ENCODE measurements around the gene RFLNA.
"Not testable (repeated sequence)": the region's sequence is repeated elsewhere in the genome, so short reads cannot be mapped to it uniquely, and the experiment has no call there.

The RFLNA gene

GRCh38 chr12:124297389-124297788 lies 2.5 kb downstream of the RFLNA start:
- Histone ChIP-seq H3K4me3 (ENCODE audit: low read depth, low read length) (no peak overlapping the region), H3K27ac (no peak overlapping the region), H3K27me3 (ENCODE audit: insufficient read depth, low read depth, severe bottlenecking) (no peaks in the 10 kb centered on the region), H3K36me3 (no peaks in the 10 kb centered on the region), H3K9me3 (ENCODE audit: severe bottlenecking) (no peaks in the 10 kb centered on the region)
- no peak for TF ChIP-seq CTCF (IDR thresholded peaks at IDR 0.05; ENCODE audit: low read depth, low read length)
- DNase-seq, result no peak

- Histone ChIP-seq H3K27me3 (ENCODE audit: insufficient read depth, low read depth, severe bottlenecking) (no peaks in the 10 kb centered on the region), H3K36me3 (no peaks in the 10 kb centered on the region), H3K9me3 (ENCODE audit: severe bottlenecking) (no peaks in the 10 kb centered on the region), H3K4me3 (ENCODE audit: low read depth, low read length) (no peak overlapping the region), H3K27ac (no peak overlapping the region)
- no peak for DNase-seq
- no peak for TF ChIP-seq CTCF (IDR thresholded peaks at IDR 0.05; ENCODE audit: low read depth, low read length)
Measured at GRCh38 chr12:124297856-124298255, 3.0 kb downstream of the RFLNA start.

- H3K27ac ChIP-seq, result no peak overlapping the region
- H3K9me3 ChIP-seq (ENCODE audit: severe bottlenecking), result no peaks in the 10 kb centered on the region
- no peaks in the 10 kb centered on the region for H3K36me3 ChIP-seq
- no peak for TF ChIP-seq CTCF (IDR thresholded peaks at IDR 0.05; ENCODE audit: low read depth, low read length)
- H3K27me3 ChIP-seq (ENCODE audit: insufficient read depth, low read depth, severe bottlenecking), result no peaks in the 10 kb centered on the region
- H3K4me3 ChIP-seq (ENCODE audit: low read depth, low read length), result no peak overlapping the region
- no peak for DNase-seq
Measured at GRCh38 chr12:124298685-124299410, 4.0 kb downstream of the RFLNA start.

- Histone ChIP-seq H3K27me3 (ENCODE audit: insufficient read depth, low read depth, severe bottlenecking) (no peaks in the 10 kb centered on the region), H3K4me3 (ENCODE audit: low read depth, low read length) (no peak overlapping the region), H3K9me3 (ENCODE audit: severe bottlenecking) (no peaks in the 10 kb centered on the region), H3K36me3 (no peaks in the 10 kb centered on the region), H3K27ac (no peak overlapping the region)
- no peak for TF ChIP-seq CTCF (IDR thresholded peaks at IDR 0.05; ENCODE audit: low read depth, low read length)
- no peak for DNase-seq
Measured at GRCh38 chr12:124299628-124300388, 4.9 kb downstream of the RFLNA start.

GRCh38 chr12:124300657-124301056 lies 5.8 kb downstream of the RFLNA start:
- H3K4me3 ChIP-seq (ENCODE audit: low read depth, low read length); DNase-seq; H3K27ac ChIP-seq; H3K27me3 ChIP-seq (ENCODE audit: insufficient read depth, low read depth, severe bottlenecking); H3K9me3 ChIP-seq (ENCODE audit: severe bottlenecking); H3K36me3 ChIP-seq: not testable (repeated sequence)

- no peaks in the 10 kb centered on the region for H3K27me3 ChIP-seq (ENCODE audit: insufficient read depth, low read depth, severe bottlenecking)
- no peak for DNase-seq
- H3K4me3 ChIP-seq (ENCODE audit: low read depth, low read length), result no peak overlapping the region
- no peak for TF ChIP-seq CTCF (IDR thresholded peaks at IDR 0.05; ENCODE audit: low read depth, low read length)
- no peaks in the 10 kb centered on the region for H3K9me3 ChIP-seq (ENCODE audit: severe bottlenecking)
- no peaks in the 10 kb centered on the region for H3K36me3 ChIP-seq
- no peak overlapping the region for H3K27ac ChIP-seq
Measured at GRCh38 chr12:124301084-124301654, 6.3 kb downstream of the RFLNA start.

All from WERI-Rb-1 (cell line).